C4-2B (cell line): ENCODE measurements around the gene POTEM.
"Not testable (repeated sequence)": the region's sequence is repeated elsewhere in the genome, so short reads cannot be mapped to it uniquely, and the experiment has no call there.

Experiments
- H3K27ac ChIP-seq: fragments of 450-650 bp; 2 replicates; pipeline ENCODE4 v1.5.1; 2017

The POTEM gene

GRCh38 chr14:18967134-18967533, at the start of gene POTEM:
TSS of gene POTEM (plus strand) at chr14:18967434. CDS start at chr14:18967486, 52 bp downstream.
- H3K27ac ChIP-seq = not testable (repeated sequence)

GRCh38 chr14:18918345-18918744, 48.9 kb upstream of the POTEM start:
- H3K27ac ChIP-seq = not testable (repeated sequence)

DNA sequence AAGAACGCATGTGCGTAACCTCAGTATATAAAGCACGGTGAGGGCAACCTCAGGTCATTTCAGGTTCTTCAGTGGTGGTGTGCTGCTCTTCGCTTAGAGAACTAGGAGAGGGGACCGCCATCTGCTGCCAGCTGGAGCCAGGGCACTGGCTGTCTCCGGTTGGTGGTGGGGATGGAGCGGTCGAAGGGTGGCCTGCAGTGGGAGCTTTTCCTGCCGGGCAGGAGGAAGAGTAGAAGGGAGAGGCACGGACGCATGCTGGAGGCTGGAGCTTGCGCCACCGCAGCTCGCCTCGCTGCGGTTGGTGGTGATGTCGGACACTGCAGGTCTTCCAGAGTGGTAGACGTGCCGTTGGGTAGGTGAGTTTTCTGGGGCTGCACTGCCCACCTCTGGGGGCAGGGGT, 47.2 kb upstream of the POTEM start:
- not testable (repeated sequence) for H3K27ac ChIP-seq

DNA sequence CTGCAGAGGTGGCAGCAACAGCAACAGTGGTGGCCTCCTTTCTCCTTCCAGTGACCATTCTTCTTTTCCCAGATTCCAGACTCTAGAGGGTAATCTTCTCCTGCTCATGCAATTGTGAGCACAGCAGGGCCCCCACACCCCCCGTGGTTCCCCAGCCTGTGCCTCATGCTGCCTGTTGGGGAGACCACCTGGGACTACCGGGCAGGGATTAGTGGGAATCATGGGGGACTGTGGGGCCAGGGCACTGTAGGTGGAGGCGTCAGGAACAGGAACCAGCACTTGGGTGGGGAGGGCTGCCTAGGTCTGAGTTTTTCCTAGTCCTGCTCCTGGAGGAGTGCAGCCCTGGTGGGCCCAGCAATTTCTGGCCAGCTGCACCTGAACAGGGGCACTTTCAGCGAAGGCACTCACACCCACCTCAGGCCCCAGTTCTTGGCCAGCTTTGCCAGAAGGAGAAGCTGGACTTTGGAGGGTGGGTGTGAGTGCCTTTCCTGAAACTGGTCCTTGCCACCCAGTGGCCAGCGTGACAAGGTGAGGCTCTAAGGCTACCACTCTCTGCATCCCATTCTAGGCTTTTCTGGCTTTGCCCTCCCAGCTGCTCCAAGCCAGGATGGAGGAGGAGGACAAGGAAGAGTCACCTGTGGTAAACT, 46.1 kb upstream of the POTEM start:
- H3K27ac ChIP-seq = not testable (repeated sequence)

DNA sequence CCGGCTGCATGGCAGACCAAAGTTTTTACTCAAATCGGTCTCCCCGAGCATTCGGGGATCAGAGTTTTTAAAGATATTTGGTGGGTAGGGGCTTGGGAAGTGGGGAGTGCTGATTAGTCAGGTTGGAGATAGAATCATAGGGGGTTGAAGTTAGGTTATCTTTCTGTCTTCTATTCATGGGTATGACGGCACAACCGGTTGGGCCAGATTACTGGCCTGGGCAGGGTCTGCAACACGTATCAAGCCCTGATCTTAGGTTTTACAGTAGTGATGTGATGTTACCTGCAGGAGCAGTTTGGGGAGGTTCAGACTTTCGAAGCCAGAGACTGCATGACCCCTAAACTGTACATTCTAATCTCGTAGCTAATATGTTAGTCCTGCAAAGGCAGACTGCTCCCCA, 30.4 kb upstream of the POTEM start:
- H3K27ac ChIP-seq = not testable (repeated sequence)

- H3K27ac ChIP-seq = not testable (repeated sequence)
Observed at GRCh38 chr14:18938733-18939132, 28.5 kb upstream of the POTEM start.

- H3K27ac ChIP-seq = not testable (repeated sequence)
Observed at GRCh38 chr14:18949939-18950338, 17.3 kb upstream of the POTEM start.

- H3K27ac ChIP-seq = not testable (repeated sequence)
Observed at GRCh38 chr14:18953085-18953484, 14.1 kb upstream of the POTEM start.

GRCh38 chr14:18955816-18956215, 11.4 kb upstream of the POTEM start:
- H3K27ac ChIP-seq = not testable (repeated sequence)

DNA sequence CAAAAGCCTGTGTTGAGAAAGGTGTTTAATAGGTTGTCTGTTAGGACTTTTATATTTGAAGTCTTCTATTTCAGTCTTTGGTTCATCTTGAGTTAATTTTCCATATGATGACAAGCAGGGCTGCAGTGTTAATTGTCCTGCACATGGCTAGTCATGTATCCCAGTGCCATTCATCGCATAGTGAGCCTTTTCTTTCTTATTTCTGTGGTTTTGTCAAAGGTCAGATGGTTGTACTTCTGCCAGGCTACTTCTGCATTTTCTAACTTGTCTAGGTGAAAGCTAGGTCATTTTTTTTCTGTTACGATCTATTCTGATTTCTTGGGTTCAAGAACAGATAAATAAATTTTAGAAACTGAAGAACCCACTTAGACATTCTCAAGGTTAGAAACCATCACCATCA, 5.7 kb upstream of the POTEM start:
- not testable (repeated sequence) for H3K27ac ChIP-seq

DNA sequence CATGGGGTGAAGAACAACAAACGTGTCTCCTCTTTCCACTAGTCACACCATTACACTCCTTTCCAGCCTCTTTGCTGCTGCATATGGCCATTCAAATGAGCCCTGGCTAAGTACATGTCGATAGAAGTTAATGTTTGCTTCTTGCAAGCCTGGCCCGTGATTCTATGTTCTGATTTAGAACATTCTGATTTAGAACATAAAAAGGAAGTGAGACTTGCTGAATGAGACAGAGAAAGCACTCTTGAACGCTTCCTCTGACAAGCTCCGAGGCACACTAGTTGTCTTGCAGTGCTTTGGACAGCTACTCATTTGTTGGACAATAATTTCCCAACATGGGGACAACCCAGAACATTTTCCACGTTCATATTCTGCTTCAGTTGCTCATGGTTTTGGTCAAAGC, 5.1 kb upstream of the POTEM start:
- H3K27ac ChIP-seq = not testable (repeated sequence)

- H3K27ac ChIP-seq = not testable (repeated sequence)
Observed at GRCh38 chr14:18963276-18963675, 4.0 kb upstream of the POTEM start.

DNA sequence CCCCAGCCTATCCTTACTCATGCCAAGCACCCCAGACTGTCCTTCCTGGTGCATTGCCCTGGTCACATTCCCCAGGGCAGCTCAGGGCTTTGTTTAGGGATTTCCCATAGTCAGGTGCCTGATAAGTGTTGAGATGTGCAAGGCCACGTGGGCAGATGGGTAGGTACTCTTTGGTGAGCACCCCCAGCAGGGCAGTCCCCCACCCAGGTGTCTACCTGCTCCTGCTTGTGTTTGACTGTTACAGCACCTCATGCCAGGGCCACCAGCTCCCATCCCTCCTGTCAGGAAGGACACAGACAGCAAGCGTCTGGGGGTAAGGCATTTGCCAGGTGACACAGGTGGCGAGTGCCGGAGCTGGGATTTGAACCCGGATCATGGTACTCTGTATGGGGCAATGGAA, 2.4 kb upstream of the POTEM start:
- not testable (repeated sequence) for H3K27ac ChIP-seq

GRCh38 chr14:19002566-19002965, 35.3 kb downstream of the POTEM start:
- not testable (repeated sequence) for H3K27ac ChIP-seq

- not testable (repeated sequence) for H3K27ac ChIP-seq
Observed at GRCh38 chr14:19006490-19006889, 39.3 kb downstream of the POTEM start.

DNA sequence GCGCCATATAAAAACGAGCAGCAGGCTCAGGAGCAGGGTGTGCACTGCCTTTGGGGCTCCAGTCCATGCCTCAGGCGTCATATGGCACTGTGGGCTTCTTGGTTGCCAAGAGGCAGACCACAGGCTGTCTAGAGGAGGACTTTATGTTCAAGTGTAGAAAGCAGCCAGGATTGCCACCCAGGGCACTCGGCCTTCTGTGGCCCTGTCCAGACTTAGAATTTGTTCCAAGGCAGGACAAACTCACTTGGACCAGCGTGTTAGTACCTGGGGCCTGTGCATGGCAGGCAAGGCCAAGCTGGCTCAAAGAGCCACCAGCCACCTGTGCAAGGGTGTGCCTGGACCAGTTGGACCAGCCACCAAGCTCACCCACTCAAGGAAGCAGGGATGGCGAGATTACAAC, 40.4 kb downstream of the POTEM start:
- H3K27ac ChIP-seq = not testable (repeated sequence)

GRCh38 chr14:19011029-19011428, 43.8 kb downstream of the POTEM start:
- H3K27ac ChIP-seq = not testable (repeated sequence)

DNA sequence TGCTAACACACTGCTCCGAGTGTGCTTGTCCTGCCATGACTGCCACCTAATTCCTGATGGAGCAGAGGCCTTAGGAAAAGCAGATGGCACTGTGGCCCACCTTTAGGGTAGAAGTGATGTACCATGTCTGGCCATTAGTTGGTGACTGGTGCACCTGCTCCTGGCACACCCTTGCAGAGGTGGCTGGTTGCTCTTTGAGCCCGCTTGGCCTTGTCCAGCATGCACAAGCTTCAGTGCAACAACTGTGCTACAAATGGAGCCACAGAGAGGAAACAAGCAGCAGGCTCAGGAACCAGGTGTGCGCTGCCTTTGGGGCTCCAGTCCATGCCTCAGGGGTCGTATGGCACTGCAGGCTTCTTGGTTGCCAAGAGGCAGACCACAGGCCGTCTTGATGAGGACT, 44.5 kb downstream of the POTEM start:
- H3K27ac ChIP-seq = not testable (repeated sequence)

- not testable (repeated sequence) for H3K27ac ChIP-seq
Observed at GRCh38 chr14:19015185-19015584, 48.0 kb downstream of the POTEM start.

- H3K27ac ChIP-seq = not testable (repeated sequence)
Observed at GRCh38 chr14:19025080-19025589, 57.9 kb downstream of the POTEM start.

GRCh38 chr14:19026649-19027351, 59.6 kb downstream of the POTEM start:
- not testable (repeated sequence) for H3K27ac ChIP-seq

DNA sequence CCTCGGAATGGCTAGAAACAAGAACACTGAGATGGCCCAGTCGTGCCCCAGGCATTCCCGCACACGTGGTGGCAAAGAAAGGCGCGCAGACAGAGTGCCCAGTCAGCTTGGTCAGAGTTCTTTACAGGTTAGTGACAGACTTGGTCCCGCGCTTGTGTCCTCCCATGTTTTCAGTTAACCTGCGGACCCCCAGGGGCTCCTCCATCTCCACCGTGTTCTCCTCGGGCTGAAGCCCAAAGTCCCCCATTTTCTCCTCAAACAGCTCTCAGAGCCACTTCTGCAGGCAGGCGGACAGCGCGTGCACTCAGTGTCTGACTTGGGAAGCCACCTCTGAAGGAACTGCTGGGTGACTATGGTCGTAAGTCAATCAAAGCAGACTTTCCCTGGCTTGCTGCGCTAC, 60.7 kb downstream of the POTEM start:
- not testable (repeated sequence) for H3K27ac ChIP-seq

DNA sequence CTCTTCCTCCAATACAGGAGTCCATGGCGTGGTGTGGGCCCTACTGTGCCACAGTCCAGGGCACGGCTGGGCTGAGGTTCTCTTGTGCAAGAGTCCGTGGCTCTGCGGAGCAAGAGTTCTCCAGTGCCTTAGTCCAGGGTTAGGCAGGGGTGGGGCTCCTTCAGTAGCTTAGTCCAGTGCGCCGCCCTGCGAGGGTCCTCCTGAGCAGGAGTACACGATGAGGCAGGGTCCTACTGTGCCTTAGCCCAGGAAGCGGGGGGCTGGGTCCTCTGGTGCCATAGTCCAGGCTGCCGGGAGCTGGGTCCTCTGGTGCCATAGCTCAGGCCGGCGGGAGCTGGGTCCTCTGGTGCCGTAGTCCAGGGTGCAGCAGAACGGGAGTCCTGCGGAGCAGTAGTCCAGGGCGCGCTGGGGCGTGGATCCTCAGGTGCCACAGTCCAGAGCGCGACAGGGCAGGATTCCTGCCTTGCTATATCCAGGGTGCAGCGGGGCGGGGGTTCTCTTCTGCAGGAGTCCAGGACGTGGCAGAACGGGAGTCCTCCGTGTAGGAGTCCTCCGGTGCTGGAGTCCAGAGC, 69.7 kb downstream of the POTEM start:
- not testable (repeated sequence) for H3K27ac ChIP-seq
